Measurements from ENCODE around the gene PACS2.

- TF ChIP-seq CTCF (IDR thresholded peaks at IDR 0.05) (no peak), EP300 (IDR thresholded peaks at IDR 0.05) (no peak), POLR2A (IDR thresholded peaks at IDR 0.05) (no peak)
Measured at GRCh38 chr14:105368426-105368825, 53.9 kb downstream of the PACS2 start.
